H1 (cell line): Measurements from ENCODE around the gene IRF2BP1. TPM values are rescaled to one million over a fixed set of nuclear protein-coding genes. Genes with fewer than 3 reads are reported as not detected.

Experiments used
- CTCF ChIA-PET: fragments of 300-600 bp; sonication (Branson Sonifier 250); formaldehyde crosslinking; loops from one replicate; lab custom pipeline; 2021; ENCODE audit not compliant: partially characterized antibody; lab: Charles Lee
- POLR2A ChIA-PET: fragments of 300-600 bp; sonication (Branson Sonifier 250); formaldehyde crosslinking; loops from one replicate; lab custom pipeline; 2021; ENCODE audit warnings: inconsistent platforms; ENCODE audit not compliant: partially characterized antibody; lab: Charles Lee
- DNase-seq, 2 experiments: peaks; one replicate each; pipeline versions ENCODE4 v3.0.0 to v3.0.0-alpha.2; 2010 to 2022; ENCODE audit warnings: low spot score in 2 of 2, low read depth in 1 of 2, mixed read lengths in 1 of 2
- FAIRE-seq: peaks from 2 replicates; lab custom pipeline; 2011; peaks lifted over from hg19 to GRCh38; lab: Jason Lieb, UNC
- H2AFZ ChIP-seq: 2 replicates; pipeline ENCODE4 v1.8.1; 2012; ENCODE audit warnings: low read length, inconsistent platforms
- H2AK5ac ChIP-seq: 2 replicates; pipeline ENCODE4 v1.6.1; 2013; ENCODE audit warnings: low read depth, low read length
- H2BK120ac ChIP-seq: replicated peaks from 2 replicates; pipeline ENCODE3; 2013; ENCODE audit warnings: low read depth, low read length, inconsistent platforms
- H2BK12ac ChIP-seq: 2 replicates; pipeline ENCODE4 v1.6.1; 2013; ENCODE audit warnings: low read depth, low read length
- H2BK15ac ChIP-seq: 2 replicates; pipeline ENCODE4 v1.6.1; 2013; ENCODE audit warnings: low read length
- H2BK20ac ChIP-seq: 2 replicates; pipeline ENCODE4 v1.6.1; 2013; ENCODE audit warnings: low read length
- H2BK5ac ChIP-seq: 2 replicates; pipeline ENCODE4 v1.6.1; 2013; ENCODE audit warnings: low read depth, low read length
- H3K14ac ChIP-seq: 2 replicates; pipeline ENCODE4 v1.6.1; 2013; ENCODE audit warnings: inconsistent platforms; ENCODE audit not compliant: insufficient read length
- H3K18ac ChIP-seq: 2 replicates; pipeline ENCODE4 v1.6.1; 2013; ENCODE audit warnings: low read length; ENCODE audit errors: extremely low read depth
- H3K23ac ChIP-seq: 2 replicates; pipeline ENCODE4 v1.6.1; 2013; ENCODE audit warnings: inconsistent platforms; ENCODE audit not compliant: insufficient read length
- H3K23me2 ChIP-seq: 2 replicates; pipeline ENCODE4 v1.6.1; 2013; ENCODE audit warnings: low read depth, low read length
- H3K27ac ChIP-seq: 2 replicates; pipeline ENCODE4 v1.6.1; 2011; ENCODE audit warnings: low read depth, low read length, inconsistent platforms
- H3K27me3 ChIP-seq, 4 experiments: replicated peaks in 1 of 4; 1 replicate in 1 of 4; 2 replicates in 3 of 4; pipeline versions ENCODE4 v1.6.1 to v1.8.1; 2011 to 2013; ENCODE audit warnings: low read length in 3 of 4, mild to moderate bottlenecking in 3 of 4, inconsistent platforms in 2 of 4, mixed read lengths in 2 of 4, moderate library complexity in 1 of 4; ENCODE audit not compliant: control insufficient read depth in 3 of 4, insufficient read depth in 3 of 4; ENCODE audit errors: extremely low read depth in 1 of 4
- H3K36me3 ChIP-seq, 4 experiments: 2 replicates each; pipeline versions ENCODE4 v1.6.1 to v1.8.1; 2011 to 2013; ENCODE audit warnings: mild to moderate bottlenecking in 4 of 4, low read length in 3 of 4, moderate library complexity in 2 of 4, control low read depth in 1 of 4, inconsistent platforms in 1 of 4; ENCODE audit not compliant: insufficient read depth in 4 of 4, control insufficient read depth in 2 of 4
- H3K4ac ChIP-seq: replicated peaks from 2 replicates; pipeline ENCODE3; 2013; ENCODE audit warnings: low read length, low read depth, mixed read lengths, inconsistent platforms; ENCODE audit not compliant: insufficient read length
- H3K4me1 ChIP-seq, 4 experiments: replicated peaks in 1 of 4; 1 replicate in 1 of 4; 2 replicates in 3 of 4; pipeline versions ENCODE4 v1.6.1 to v1.8.1; 2011 to 2013; ENCODE audit warnings: low read length in 3 of 4, inconsistent platforms in 2 of 4, mixed read lengths in 1 of 4; ENCODE audit not compliant: insufficient read depth in 4 of 4, control insufficient read depth in 3 of 4
- H3K4me2 ChIP-seq, 2 experiments: 2 replicates each; pipeline versions ENCODE4 v1.6.1 to v1.8.1; 2011 to 2013; ENCODE audit warnings: low read depth in 2 of 2, low read length in 2 of 2, control low read depth in 1 of 2, inconsistent platforms in 1 of 2, mild to moderate bottlenecking in 1 of 2; ENCODE audit not compliant: insufficient read depth in 1 of 2
- H3K4me3 ChIP-seq, 4 experiments: fragments of 200-600, 300-600 bp in 1 of 4; sonication (generic), shearing (Covaris generic), sonication (Bioruptor Twin) in 1 of 4; 2 replicates each; pipeline versions ENCODE4 v1.5.1 to v1.8.1; 2011 to 2016; ENCODE audit warnings: low read length in 4 of 4, low read depth in 3 of 4, control low read depth in 2 of 4, inconsistent platforms in 2 of 4, mild to moderate bottlenecking in 2 of 4, mixed read lengths in 1 of 4, moderate library complexity in 1 of 4; ENCODE audit not compliant: insufficient read depth in 2 of 4; ENCODE audit errors: extremely low read depth in 1 of 4
- H3K56ac ChIP-seq: replicated peaks from 2 replicates; pipeline ENCODE3; 2013; ENCODE audit warnings: low read depth, mild to moderate bottlenecking, mixed read lengths, low read length, inconsistent platforms; ENCODE audit not compliant: insufficient read length
- H3K79me1 ChIP-seq: 2 replicates; pipeline ENCODE4 v1.6.1; 2013; ENCODE audit warnings: low read depth, low read length, control low read depth
- H3K79me2 ChIP-seq, 2 experiments: 2 replicates each; pipeline versions ENCODE4 v1.6.1 to v1.8.1; 2012 to 2013; ENCODE audit warnings: low read length in 2 of 2, mild to moderate bottlenecking in 2 of 2, inconsistent platforms in 1 of 2; ENCODE audit not compliant: insufficient read depth in 2 of 2, control insufficient read depth in 1 of 2
- H3K9ac ChIP-seq, 4 experiments: replicated peaks in 1 of 4; 1 replicate in 1 of 4; 2 replicates in 3 of 4; pipeline versions ENCODE4 v1.6.1 to v1.8.1; 2011 to 2013; ENCODE audit warnings: low read depth in 3 of 4, low read length in 3 of 4, control low read depth in 2 of 4, mild to moderate bottlenecking in 2 of 4, moderate library complexity in 2 of 4, inconsistent platforms in 1 of 4; ENCODE audit errors: extremely low read depth in 1 of 4
- H3K9me3 ChIP-seq, 2 experiments: 2 replicates each; pipeline versions ENCODE4 v1.6.1 to v1.8.1; 2012 to 2013; ENCODE audit warnings: mild to moderate bottlenecking in 2 of 2, moderate library complexity in 2 of 2, control low read depth in 1 of 2, inconsistent platforms in 1 of 2, low read depth in 1 of 2, low read length in 1 of 2, mixed read lengths in 1 of 2; ENCODE audit not compliant: insufficient read depth in 2 of 2
- H4K20me1 ChIP-seq, 2 experiments: replicated peaks in 1 of 2; 2 replicates each; pipeline versions ENCODE3 to v1.8.1; 2011 to 2013; ENCODE audit warnings: inconsistent platforms in 2 of 2, low read length in 2 of 2, mild to moderate bottlenecking in 1 of 2; ENCODE audit not compliant: insufficient read depth in 2 of 2, control insufficient read depth in 1 of 2
- H4K5ac ChIP-seq: 2 replicates; pipeline ENCODE4 v1.6.1; 2013; ENCODE audit warnings: low read length, low read depth, mixed read lengths, inconsistent platforms; ENCODE audit not compliant: insufficient read length
- H4K8ac ChIP-seq: 2 replicates; pipeline ENCODE4 v1.8.0; 2013; ENCODE audit warnings: mild to moderate bottlenecking, moderate library complexity, low read length, inconsistent platforms; ENCODE audit not compliant: insufficient read depth; ENCODE audit errors: extremely low read depth
- H4K91ac ChIP-seq: replicated peaks from 2 replicates; pipeline ENCODE3; 2013; ENCODE audit warnings: low read length, mixed read lengths, inconsistent platforms; ENCODE audit not compliant: insufficient read length
- CHD1 ChIP-seq: IDR thresholded peaks from 2 replicates; pipeline ENCODE4 v1.6.1; 2012; ENCODE audit warnings: low read depth, low read length, improper control_type of control experiment
- EZH2 ChIP-seq: fragments of 200-600 bp; sonication (generic); IDR thresholded peaks from 2 replicates; pipeline ENCODE4 v1.7.1; 2012; ENCODE audit warnings: low read depth, mild to moderate bottlenecking, moderate library complexity, low read length, inconsistent platforms; ENCODE audit not compliant: severe bottlenecking
- NRF1 ChIP-seq: IDR thresholded peaks from 2 replicates; pipeline ENCODE4 v1.6.1; 2011; ENCODE audit warnings: mild to moderate bottlenecking, low read depth, low read length, improper control_type of control experiment
- RFX5 ChIP-seq: IDR thresholded peaks from 2 replicates; pipeline ENCODE4 v1.6.1; 2011; ENCODE audit warnings: low read depth, low read length, improper control_type of control experiment, borderline replicate concordance
- RXRA ChIP-seq: IDR thresholded peaks from 2 replicates; pipeline ENCODE4 v1.6.1; 2011; ENCODE audit warnings: low read depth, mild to moderate bottlenecking, low read length, moderate library complexity; ENCODE audit not compliant: insufficient read depth
- TAF1 ChIP-seq: IDR thresholded peaks from 2 replicates; pipeline ENCODE4 v1.6.1; 2011; ENCODE audit warnings: mild to moderate bottlenecking, low read depth, low read length
- TCF12 ChIP-seq: IDR thresholded peaks from 2 replicates; pipeline ENCODE4 v1.6.1; 2011; ENCODE audit warnings: low read depth, mild to moderate bottlenecking, low read length
- WGBS, 2 experiments: shearing (Covaris generic) in 1 of 2; methylation state at CpG; one replicate each; pipeline versions ENCODE4 v1.1.6 to v1.1.7; 2013 to 2015; ENCODE audit warnings: low lambda C conversion rate in 2 of 2, mixed read lengths in 2 of 2, inconsistent platforms in 1 of 2, low coverage in 1 of 2, missing lambda C conversion rate in 1 of 2; ENCODE audit not compliant: insufficient replicate concordance in 2 of 2, insufficient coverage in 1 of 2, insufficient read length in 1 of 2; ENCODE audit errors: extremely low coverage in 1 of 2, missing lambda C conversion rate in 1 of 2; 5-methylcytosine and 5-hydroxymethylcytosine counted together
- polyA plus RNA-seq, 7 experiments: library from polyadenylated mRNA; depleted of rRNA in 3 of 7; stranded (reverse) in 5 of 7; unstranded in 2 of 7; fragments of >200 nt in 5 of 7; fragments of 200-250 nt in 2 of 7; gene quantifications; 1 replicate in 5 of 7; 2 replicates in 1 of 7; 4 replicates in 1 of 7; pipeline versions ENCODE4 v1.2.1 to v1.2.3, GENCODE V29; 2011 to 2013; ENCODE audit warnings: missing spikeins in 2 of 7, mixed read lengths in 2 of 7
- total RNA-seq: library from RNA; stranded (reverse); fragmentation: NEBNext Ultra II Directional; extraction: Animal tissue kit (Norgen Biotek cat#: 25700); gene quantifications from 2 replicates; pipeline ENCODE4 v1.2.1, GENCODE V29; 2021

IRF2BP1 gene
- total and polyA plus RNA-seq, 2 of the 8 experiments (the other 6 are each of a cell fraction or from before 2014, with no cell fraction given): 12.1 to 24.4 TPM

GRCh38 chr19:45873219-45873772 is 12.6 kb downstream of the IRF2BP1 start:
- H3K27ac ChIP-seq: no peak overlapping the region
- no peak overlapping the region for H3K4me2 ChIP-seq
- no peaks in the 10 kb centered on the region; a peak in 1 of 7 replicates for H3K27me3 ChIP-seq
- 94% methylated on average over 7 of the region's 7 CpGs; no CpG with 5 or more reads in 1 of the 2 experiments for WGBS, 2 experiments
- POLR2A ChIA-PET: interaction anchor here (1.6 to 13.7 kb wide), 3 partner anchors 8 to 19 kb away, joined by 4 to 277 read pairs (median 48); partner anchors contain the start of genes FOXA3, IRF2BP1 and SYMPK
- H3K9ac ChIP-seq: no peak overlapping the region
- peaks cover 6% of the 10 kb centered on the region; the same call in 1 of the 2 replicates for H3K23me2 ChIP-seq
- no peak overlapping the region for H3K4me3 ChIP-seq
- H2AK5ac ChIP-seq: no peak overlapping the region
- peaks cover 0 to 15% (median 3%) of the 10 kb centered on the region in 4 experiments; a peak in 3 of 8 replicates for H3K36me3 ChIP-seq
- no peak overlapping the region for H4K8ac ChIP-seq
- no peak overlapping the region for H2BK5ac ChIP-seq
- no peak overlapping the region for H2BK120ac ChIP-seq
- H3K4me1 ChIP-seq: peaks cover 0 to 12% (median 9%) of the 10 kb centered on the region in 4 experiments; a peak in 6 of 7 replicates
- H3K79me1 ChIP-seq: peaks cover 6% of the 10 kb centered on the region; the same call in 1 of the 2 replicates
- FAIRE-seq (no peak), DNase-seq (no peak)
- no peak overlapping the region for H3K23ac ChIP-seq
- H2BK15ac ChIP-seq: no peak overlapping the region
- no peak overlapping the region for H4K5ac ChIP-seq
- H3K56ac ChIP-seq: no peak overlapping the region
- peaks cover 0 to 8% of the 10 kb centered on the region in 2 experiments; a peak in 1 of 4 replicates for H3K79me2 ChIP-seq
- H2AFZ ChIP-seq: no peak overlapping the region
- CTCF ChIA-PET: interaction anchor here (1.0 to 12.4 kb wide), 3 partner anchors 9 to 10 kb away, joined by 7 to 208 read pairs (median 10); partner anchors contain the start of genes FOXA3, IRF2BP1 and SYMPK
- no peak overlapping the region for H2BK12ac ChIP-seq
- H3K4ac ChIP-seq: no peak overlapping the region
- H3K18ac ChIP-seq: no peak overlapping the region
- no peak overlapping the region for H3K14ac ChIP-seq
- no peaks in the 10 kb centered on the region for H3K9me3 ChIP-seq
- H4K20me1 ChIP-seq: peaks cover 5 to 11% of the 10 kb centered on the region in 2 experiments
- no peak overlapping the region for H2BK20ac ChIP-seq
- H4K91ac ChIP-seq: no peak overlapping the region
- TF ChIP-seq RFX5: no peak
- no peak for TF ChIP-seq EZH2
- TF ChIP-seq RXRA: no peak
- TF ChIP-seq NRF1: no peak
- TF ChIP-seq CHD1: no peak
- TF ChIP-seq TAF1: no peak
- TF ChIP-seq TCF12: no peak
